ENCODE measurements around the gene GAPDH. TPM values are rescaled to one million over a fixed set of nuclear protein-coding genes. Genes with fewer than 3 reads are reported as not detected.

GAPDH gene
- polyA plus RNA-seq, 1 donor (not counting 4 experiments of a cell fraction or from before 2014, with no cell fraction given): 8,390 TPM

Small RNAs within 50 kb of the gene (small RNA-seq; reads per million reads assigned to genes)
- gene SCARNA11 (ENCODE audit: insufficient read length in 3 of 3, low read depth in 3 of 3, low replicate concordance in 1 of 3): 5.0 to 7.0 (median 5.0) reads per million in 3 experiments

Other genes starting within 250 kb of the GAPDH start
- gene PLEKHG6, start 223.8 kb upstream of the GAPDH start, polyA plus RNA-seq: 0.74 to 1.9 TPM (median 0.81 TPM) in 3 replicates
- 54.0 to 157 TPM (median 101 TPM) in 3 replicates for gene TNFRSF1A, start 192.4 kb upstream of the GAPDH start, polyA plus RNA-seq
- 3.8 to 13.2 TPM (median 11.1 TPM) in 3 replicates for gene SCNN1A, start 159.0 kb upstream of the GAPDH start, polyA plus RNA-seq
- 39.5 to 101 TPM (median 42.7 TPM) in 3 replicates for gene LTBR, start 150.4 kb upstream of the GAPDH start, polyA plus RNA-seq
- gene CD27, start 89.6 kb upstream of the GAPDH start, polyA plus RNA-seq: not detected in 3 replicates
- 4.2 to 6.0 TPM (median 4.8 TPM) in 3 replicates for gene TAPBPL, start 82.5 kb upstream of the GAPDH start, polyA plus RNA-seq
- 5.3 to 7.8 TPM (median 6.7 TPM) in 3 replicates for gene VAMP1, start 63.8 kb upstream of the GAPDH start, polyA plus RNA-seq
- 76.5 to 184 TPM (median 130 TPM) in 3 replicates for gene MRPL51, start 41.3 kb upstream of the GAPDH start, polyA plus RNA-seq
- 12.3 to 34.6 TPM (median 33.7 TPM) in 3 replicates for gene NCAPD2, start 40.4 kb upstream of the GAPDH start, polyA plus RNA-seq
- 0.67 to 1.0 TPM (median 0.75 TPM) in 3 replicates for gene IFFO1, start 21.5 kb downstream of the GAPDH start, polyA plus RNA-seq
- gene NOP2, start 33.8 kb downstream of the GAPDH start, polyA plus RNA-seq: 85.9 to 108 TPM (median 94.4 TPM) in 3 replicates
- 79.7 to 93.1 TPM (median 81.2 TPM) in 3 replicates for gene CHD4, start 72.9 kb downstream of the GAPDH start, polyA plus RNA-seq
- gene LPAR5, start 101.4 kb downstream of the GAPDH start, polyA plus RNA-seq: 6.7 to 11.7 TPM (median 8.3 TPM) in 3 replicates
- gene ACRBP, start 112.9 kb downstream of the GAPDH start, polyA plus RNA-seq: 0.07 to 0.21 TPM (median 0.09 TPM) in 3 replicates
- 25.5 to 31.6 TPM (median 30.4 TPM) in 3 replicates for gene ING4, start 128.6 kb downstream of the GAPDH start, polyA plus RNA-seq
- gene ZNF384, start 154.9 kb downstream of the GAPDH start, polyA plus RNA-seq: 29.0 to 44.0 TPM (median 29.8 TPM) in 3 replicates
- gene PIANP, start 166.3 kb downstream of the GAPDH start, polyA plus RNA-seq: not detected in 3 replicates
- 85.4 to 116 TPM (median 85.5 TPM) in 3 replicates for gene COPS7A, start 189.5 kb downstream of the GAPDH start, polyA plus RNA-seq
- 317 to 364 TPM (median 335 TPM) in 3 replicates for gene MLF2, start 218.6 kb downstream of the GAPDH start, polyA plus RNA-seq
- 80.6 to 140 TPM (median 119 TPM) in 3 replicates for gene PTMS, start 231.8 kb downstream of the GAPDH start, polyA plus RNA-seq
- 0.09 to 0.14 TPM (median 0.09 TPM) in 3 replicates for gene LAG3, start 238.0 kb downstream of the GAPDH start, polyA plus RNA-seq

Data from keratinocyte (primary cell).